Spleen (tissue), 7 donors: ENCODE results near the gene RTCA.

ENCODE experiments used
- CTCF ChIP-seq, 11 experiments: fragments of 200-600 bp in 7 of 11; fragments of 450-650 bp in 4 of 11; sonication (generic) in 4 of 11; IDR thresholded peaks in 8 of 11; conservative IDR thresholded peaks in 3 of 11; 1 replicate in 7 of 11; 2 replicates in 4 of 11; pipeline versions ENCODE4 v1.4.0 to v1.8.0; 2016 to 2021; ENCODE audit warnings: antibody characterized with exemption in 11 of 11, inconsistent platforms in 4 of 11, mild to moderate bottlenecking in 1 of 11
- POLR2A ChIP-seq, 3 donors: fragments of 450-650 bp; IDR thresholded peaks; one replicate each; pipeline ENCODE4 v1.5.1; 2017; ENCODE audit warnings: antibody characterized with exemption in 3 of 3, mild to moderate bottlenecking in 1 of 3
- POLR2AphosphoS5 ChIP-seq, 3 donors: sonication (generic); formaldehyde crosslinking; IDR thresholded peaks; one replicate each; pipeline ENCODE4 v1.5.1; 2017; ENCODE audit warnings: antibody characterized with exemption in 3 of 3
- donor health status: DM: no; HTN: no; CAD: no; lungs with moderate emphysema.
- donor health status: DM: no; HTN: no; CAD: no.
- donor health status: DM: no; HTN: no; CAD: no.

GRCh38 chr1:100217834-100218233 lies 48.2 kb upstream of the RTCA start:
- TF ChIP-seq CTCF (IDR thresholded peaks at IDR 0.05 in 8 of 11, conservative IDR thresholded peaks at IDR 0.05 in 3 of 11) (no peak), POLR2AphosphoS5 (IDR thresholded peaks at IDR 0.05) (no peak), POLR2A (IDR thresholded peaks at IDR 0.05) (no peak)
